K562 (cell line): ENCODE measurements around the gene AMFR. TPM values are rescaled to one million over a fixed set of nuclear protein-coding genes. Genes with fewer than 3 reads are reported as not detected.

Experiments
- ATAC-seq: fragments of 200-7000 bp; cut with Tn5 transposase; 3 replicates; pipeline ENCODE4 v1.9.1; 2020; ENCODE audit warnings: moderate library complexity
- BruUV-seq: library from RNA; stranded (reverse); fragments of 400-500 nt; replicated peaks from 2 replicates; lab custom pipeline; 2021; lab: Mats Ljungman, UMichigan
- CTCF ChIA-PET: fragments of 300-600 bp; formaldehyde crosslinking; extraction: SDS; loops from one replicate; lab custom pipeline; 2021; ENCODE audit warnings: low intra/inter-chr PET ratio; lab: Yijun Ruan, JAX
- POLR2A ChIA-PET: fragments of 300-600, 350-650 bp; sonication (Branson Sonifier 250); formaldehyde crosslinking; extraction: SDS; loops from one replicate; lab custom pipeline; 2021; ENCODE audit warnings: antibody characterized with exemption, inconsistent platforms; lab: Yijun Ruan, JAX
- DNase-seq, 4 experiments: peaks; one replicate each; pipeline versions ENCODE4 v3.0.0 to v3.0.0-alpha.2; 2011 to 2018; ENCODE audit warnings: low spot score in 3 of 4, mixed read lengths in 3 of 4; ENCODE audit errors: extremely low read depth in 1 of 4
- FAIRE-seq: peaks from 2 replicates; lab custom pipeline; 2011; peaks lifted over from hg19 to GRCh38; lab: Jason Lieb, UNC
- H2AFZ ChIP-seq: 2 replicates; pipeline ENCODE4 v1.6.0; 2011; ENCODE audit warnings: low read depth, low read length, control low read depth, inconsistent platforms
- H3K27ac ChIP-seq: fragments of 200-600 bp; 3 replicates; pipeline ENCODE4 v1.8.0; 2011; ENCODE audit warnings: low read depth, mild to moderate bottlenecking, control low read depth, inconsistent platforms, low read length, moderate library complexity, mixed read lengths; ENCODE audit errors: extremely low read depth
- H3K27me3 ChIP-seq, 2 experiments: fragments of 300-600 bp in 1 of 2; 2 replicates in 1 of 2; 3 replicates in 1 of 2; pipeline versions ENCODE4 v1.6.0 to v1.8.0; 2011; ENCODE audit warnings: inconsistent platforms in 2 of 2, low read length in 2 of 2, mild to moderate bottlenecking in 1 of 2, mixed read lengths in 1 of 2, moderate library complexity in 1 of 2; ENCODE audit not compliant: control insufficient read depth in 2 of 2, insufficient read depth in 2 of 2
- H3K36me3 ChIP-seq: fragments of 300-600 bp; 3 replicates; pipeline ENCODE4 v1.8.0; 2011; ENCODE audit warnings: mild to moderate bottlenecking, low read length, inconsistent platforms; ENCODE audit not compliant: control insufficient read depth, insufficient read depth
- H3K4me1 ChIP-seq, 2 experiments: fragments of 200-600 bp in 1 of 2; replicated peaks in 1 of 2; 2 replicates in 1 of 2; 3 replicates in 1 of 2; pipeline versions ENCODE4 v1.5.1 to v1.8.0; 2011; ENCODE audit warnings: inconsistent platforms in 2 of 2, low read length in 2 of 2, mild to moderate bottlenecking in 1 of 2, mixed read lengths in 1 of 2, moderate library complexity in 1 of 2; ENCODE audit not compliant: control insufficient read depth in 2 of 2, insufficient read depth in 2 of 2
- H3K4me2 ChIP-seq: 2 replicates; pipeline ENCODE4 v1.6.1; 2011; ENCODE audit warnings: low read length, control low read depth, inconsistent platforms, mixed read lengths; ENCODE audit not compliant: insufficient read depth
- H3K4me3 ChIP-seq: fragments of 200-600 bp; sonication (generic), shearing (Covaris generic); 2 replicates; pipeline ENCODE4 v1.5.1; 2016; ENCODE audit warnings: control low read depth, inconsistent platforms
- H3K79me2 ChIP-seq: fragments of 200-600 bp; 3 replicates; pipeline ENCODE4 v1.8.0; 2011; ENCODE audit warnings: low read length, inconsistent platforms; ENCODE audit not compliant: control insufficient read depth, insufficient read depth
- H3K9ac ChIP-seq, 2 experiments: 2 replicates each; pipeline versions ENCODE4 v1.6.0 to v1.6.1; 2011; ENCODE audit warnings: low read depth in 2 of 2, low read length in 2 of 2, control low read depth in 1 of 2, inconsistent platforms in 1 of 2, mild to moderate bottlenecking in 1 of 2, mixed read lengths in 1 of 2; ENCODE audit not compliant: insufficient read depth in 1 of 2
- H3K9me1 ChIP-seq: one replicate; pipeline ENCODE4 v1.6.0; 2011; ENCODE audit warnings: inconsistent platforms, mild to moderate bottlenecking, low read length, moderate library complexity; ENCODE audit not compliant: control insufficient read depth, insufficient read depth
- H3K9me3 ChIP-seq: replicated peaks from 2 replicates; pipeline ENCODE4 v1.5.1; 2011; ENCODE audit warnings: low read depth, low read length, inconsistent platforms; ENCODE audit not compliant: control insufficient read depth, insufficient read depth
- H4K20me1 ChIP-seq: replicated peaks from 2 replicates; pipeline ENCODE4 v1.6.1; 2011; ENCODE audit warnings: low read length, inconsistent platforms, mixed read lengths; ENCODE audit not compliant: control insufficient read depth, insufficient read depth
- MYNN ChIP-seq, 2 experiments: sonication (generic); formaldehyde crosslinking in 1 of 2; IDR thresholded peaks; 2 replicates each; pipeline versions ENCODE4 v1.5.0 to v1.6.1; 2016 to 2020; ENCODE audit warnings: antibody characterized with exemption in 1 of 2, missing genetic modification reagents in 1 of 2
- POU5F1 ChIP-seq: fragments of 150-350 bp; IDR thresholded peaks from 2 replicates; pipeline ENCODE4 v1.6.1; 2014; ENCODE audit warnings: borderline replicate concordance, low read length, low read depth, mild to moderate bottlenecking; ENCODE audit not compliant: partially characterized antibody
- WGBS: fragments of 100-300 bp; shearing (Covaris generic); methylation state at CpG from one replicate; pipeline ENCODE4 v1.1.6; 2016; ENCODE audit warnings: low coverage, mixed read lengths; ENCODE audit not compliant: insufficient coverage; ENCODE audit errors: missing lambda C conversion rate; 5-methylcytosine and 5-hydroxymethylcytosine counted together
- in situ Hi-C: fragments of 300-500 bp; cut with MboI; formaldehyde crosslinking; loops from 4 replicates; pipeline ENCODE4 v1.15.0; 2018; ENCODE audit warnings: inconsistent platforms, mixed read lengths
- intact Hi-C: fragments of 100-400 bp; cut with micrococcal nuclease; formaldehyde crosslinking; loops from 2 replicates; pipeline ENCODE4 v1.14.2; 2022
- polyA plus RNA-seq, 8 experiments: library from polyadenylated mRNA; depleted of rRNA in 4 of 8; stranded (reverse) in 5 of 8; unstranded in 3 of 8; fragments of >200 nt; fragmentation: Nextera tagmentation in 2 of 8; fragmentation: Illumina TruSeq in 1 of 8; extraction: Ambion mirVana in 2 of 8; extraction: Trizol in 1 of 8; gene quantifications; 2 replicates each; pipeline versions ENCODE4 v1.2.1 to v1.2.3, GENCODE V29; 2011 to 2014; ENCODE audit warnings: inconsistent platforms in 1 of 8, missing spikeins in 1 of 8
- total RNA-seq, 7 experiments: library from RNA; depleted of rRNA in 6 of 7; stranded (reverse); fragments of >200 nt in 6 of 7; fragmentation: Illumina TruSeq in 2 of 7; extraction: Trizol in 2 of 7; gene quantifications; 2 replicates each; pipeline versions ENCODE4 v1.2.1 to v1.2.3, GENCODE V29; 2011 to 2021; ENCODE audit warnings: low replicate concordance in 1 of 7

Gene AMFR
- total and polyA plus RNA-seq, 9 of the 15 experiments (the other 6 are each of a cell fraction or from before 2014, with no cell fraction given) = 15.6 to 113 (median 58.4) TPM

DNA sequence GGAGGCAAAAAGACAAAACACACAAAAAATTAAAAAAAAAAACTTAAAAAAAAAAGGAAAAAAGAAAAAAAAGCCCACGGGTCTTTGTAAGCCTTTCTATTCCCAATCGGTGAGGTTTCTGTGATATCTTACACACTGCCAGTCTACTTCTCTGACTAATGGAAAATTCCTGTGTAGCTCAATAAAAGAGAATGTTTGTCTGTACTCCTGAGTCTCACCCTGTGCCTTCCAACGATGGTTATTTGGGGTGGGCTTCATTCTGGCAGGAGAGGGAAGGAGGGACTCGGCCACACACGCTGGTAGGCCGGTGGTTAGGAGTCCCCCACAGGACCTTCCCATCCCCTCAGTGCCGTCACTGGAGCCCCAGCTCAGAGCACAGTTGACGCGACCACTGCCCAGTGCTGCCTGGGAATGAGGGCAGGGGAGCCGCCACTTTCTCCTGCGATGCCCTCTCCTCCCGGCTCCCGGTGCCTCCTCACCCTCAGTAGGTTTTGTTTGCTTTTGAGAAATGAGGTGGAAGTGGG, 68.0 kb downstream of the AMFR start:
- CTCF ChIA-PET = interaction anchor here (1.9 kb wide), 1 partner anchor 24 kb away, joined by 20 read pairs; no protein-coding TSS in a partner anchor
- H3K27ac ChIP-seq = no peak overlapping the region
- FAIRE-seq (no peak), ATAC-seq (no peak), DNase-seq (no peak)
- TF ChIP-seq POU5F1 (no peak), MYNN (IDR thresholded peaks at IDR 0.05) (no peak), MYNN (CRISPR knock-in tag; IDR thresholded peaks at IDR 0.05) (no peak)
- H3K9me1 ChIP-seq = no peaks in the 10 kb centered on the region
- in situ Hi-C loops = no loop called here
- no peak overlapping the region for H3K4me2 ChIP-seq
- POLR2A ChIA-PET = interaction anchor here (0.7 to 1.3 kb wide), 7 partner anchors 9 to 279 kb away, joined by 3 to 5 read pairs (median 3); no protein-coding TSS in a partner anchor
- intact Hi-C loops = loop anchor here (2.0 to 10.0 kb wide), 2 partner anchors 67 to 157 kb away; partner anchors contain the start of gene AMFR
- H4K20me1 ChIP-seq = peaks cover 9% of the 10 kb centered on the region
- no peak overlapping the region; the same call in 1 of the 2 replicates for H2AFZ ChIP-seq
- 59% methylated on average over 6 of the region's 13 CpGs for WGBS
- H3K4me1 ChIP-seq = peaks cover 11 to 28% of the 10 kb centered on the region in 2 experiments
- H3K79me2 ChIP-seq = no peaks in the 10 kb centered on the region
- H3K4me3 ChIP-seq = no peak overlapping the region
- H3K27me3 ChIP-seq = peaks cover 0 to 6% of the 10 kb centered on the region in 2 experiments; a peak in 2 of 5 replicates
- peak overlapping the region in 1 of 2 experiments; percentile 39; a peak in 1 of 4 replicates for H3K9ac ChIP-seq
- H3K9me3 ChIP-seq = no peaks in the 10 kb centered on the region
- peaks cover 10% of the 10 kb centered on the region; the same call in 2 of the 3 replicates for H3K36me3 ChIP-seq
- no TSS peak for BruUV-seq
